GM21825 (cell line): ENCODE data around the gene EML6.

Source experiments
- ATAC-seq: cut with Tn5 transposase; IDR thresholded peaks from one replicate; pipeline ENCODE4 v1.9.1; 2021; ENCODE audit warnings: mild to moderate bottlenecking, moderate library complexity; ENCODE audit not compliant: unreplicated experiment

Gene EML6

GRCh38 chr2:54750040-54750439 is 26.6 kb downstream of the EML6 start:
- ATAC-seq: no peak

- ATAC-seq: no peak
These were observed 29.0 kb downstream of the EML6 start for GRCh38 chr2:54752439-54752838.

- peak; percentile 70 for ATAC-seq
These were observed 32.3 kb downstream of the EML6 start for GRCh38 chr2:54755641-54756326.

- ATAC-seq: no peak
These were observed 34.0 kb downstream of the EML6 start for GRCh38 chr2:54757500-54757899.

GRCh38 chr2:54758951-54759350 is 35.5 kb downstream of the EML6 start:
- no peak for ATAC-seq

GRCh38 chr2:54760310-54760709 is 36.8 kb downstream of the EML6 start:
- ATAC-seq: no peak

- ATAC-seq: no peak
These were observed 40.3 kb downstream of the EML6 start for GRCh38 chr2:54763636-54764291.

- ATAC-seq: no peak
These were observed 44.5 kb downstream of the EML6 start for GRCh38 chr2:54767921-54768320.

GRCh38 chr2:54768772-54769428 is 45.4 kb downstream of the EML6 start:
- no peak for ATAC-seq

- ATAC-seq: no peak
These were observed 46.7 kb downstream of the EML6 start for GRCh38 chr2:54770211-54770610.

GRCh38 chr2:54770676-54771075 is 47.2 kb downstream of the EML6 start:
- ATAC-seq: no peak

- ATAC-seq: no peak
These were observed 47.9 kb downstream of the EML6 start for GRCh38 chr2:54771166-54771885.

- no peak for ATAC-seq
These were observed 48.6 kb downstream of the EML6 start for GRCh38 chr2:54772110-54772509.

- no peak for ATAC-seq
These were observed 49.1 kb downstream of the EML6 start for GRCh38 chr2:54772531-54772930.

GRCh38 chr2:54773233-54773632 is 49.8 kb downstream of the EML6 start:
- ATAC-seq: no peak

- no peak for ATAC-seq
These were observed 50.4 kb downstream of the EML6 start for GRCh38 chr2:54773838-54774237.

- no peak for ATAC-seq
These were observed 52.2 kb downstream of the EML6 start for GRCh38 chr2:54775710-54776109.

- ATAC-seq: no peak
These were observed 53.0 kb downstream of the EML6 start for GRCh38 chr2:54776494-54776893.

GRCh38 chr2:54783349-54783748 is 59.9 kb downstream of the EML6 start:
- no peak for ATAC-seq

GRCh38 chr2:54787270-54787669 is 63.8 kb downstream of the EML6 start:
- no peak for ATAC-seq

GRCh38 chr2:54787755-54788366 is 64.4 kb downstream of the EML6 start:
- no peak for ATAC-seq
